CD4-positive, alpha-beta T cell treated with Interleukin-2 at 100 ng/mL for 4 hours (primary cell): ENCODE results near the gene FAM222A.

Experiments
- DNase-seq: peaks from one replicate; pipeline ENCODE4 v3.0.0-alpha.2; 2020; ENCODE audit warnings: low spot score

FAM222A gene

GRCh38 chr12:109713187-109714070 lies at the start of gene FAM222A:
FAM222A (plus strand) TSS chr12:109713825; CDS start chr12:109744147, 30,322 bp downstream.
- peak; percentile 98 for DNase-seq

GRCh38 chr12:109664402-109664801 lies 49.2 kb upstream of the FAM222A start:
- DNase-seq, result no peak

GRCh38 chr12:109666068-109666467 lies 47.6 kb upstream of the FAM222A start:
- DNase-seq, result no peak

- DNase-seq, result no peak
Observed at GRCh38 chr12:109670731-109671130, 42.9 kb upstream of the FAM222A start.

- no peak for DNase-seq
Observed at GRCh38 chr12:109671502-109671901, 42.1 kb upstream of the FAM222A start.

GRCh38 chr12:109673379-109673778 lies 40.2 kb upstream of the FAM222A start:
- DNase-seq, result no peak

- DNase-seq, result no peak
Observed at GRCh38 chr12:109673884-109674283, 39.7 kb upstream of the FAM222A start.

GRCh38 chr12:109675411-109675810 lies 38.2 kb upstream of the FAM222A start:
- DNase-seq, result no peak

- DNase-seq, result no peak
Observed at GRCh38 chr12:109677279-109677691, 36.3 kb upstream of the FAM222A start.

GRCh38 chr12:109678719-109679118 lies 34.9 kb upstream of the FAM222A start:
- DNase-seq, result no peak

GRCh38 chr12:109679501-109680263 lies 33.9 kb upstream of the FAM222A start:
- no peak for DNase-seq

GRCh38 chr12:109680264-109681005 lies 33.2 kb upstream of the FAM222A start:
- DNase-seq, result no peak

- DNase-seq, result no peak
Observed at GRCh38 chr12:109681986-109682707, 31.5 kb upstream of the FAM222A start.

- DNase-seq, result no peak
Observed at GRCh38 chr12:109682708-109683060, 30.9 kb upstream of the FAM222A start.

GRCh38 chr12:109683316-109683715 lies 30.3 kb upstream of the FAM222A start:
- DNase-seq, result no peak

- DNase-seq, result no peak
Observed at GRCh38 chr12:109685574-109686447, 27.8 kb upstream of the FAM222A start.

GRCh38 chr12:109686523-109686922 lies 27.1 kb upstream of the FAM222A start:
- no peak for DNase-seq

GRCh38 chr12:109687250-109687649 lies 26.4 kb upstream of the FAM222A start:
- DNase-seq, result no peak

GRCh38 chr12:109689426-109689825 lies 24.2 kb upstream of the FAM222A start:
- no peak for DNase-seq

GRCh38 chr12:109693160-109693559 lies 20.5 kb upstream of the FAM222A start:
- DNase-seq, result no peak
